Urothelium cell line (cell line): Measurements from ENCODE around the gene POLR1H.
"Not testable (repeated sequence)": the region's sequence is repeated elsewhere in the genome, so short reads cannot be mapped to it uniquely, and the experiment has no call there.

Experiments used
- DNase-seq: peaks from one replicate; pipeline ENCODE4 v3.0.0; 2011; ENCODE audit warnings: low spot score, mixed read lengths
- FAIRE-seq: peaks from 2 replicates; lab custom pipeline; 2011; peaks lifted over from hg19 to GRCh38; lab: Jason Lieb, UNC

The POLR1H gene, protein sequence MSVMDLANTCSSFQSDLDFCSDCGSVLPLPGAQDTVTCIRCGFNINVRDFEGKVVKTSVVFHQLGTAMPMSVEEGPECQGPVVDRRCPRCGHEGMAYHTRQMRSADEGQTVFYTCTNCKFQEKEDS

DNA sequence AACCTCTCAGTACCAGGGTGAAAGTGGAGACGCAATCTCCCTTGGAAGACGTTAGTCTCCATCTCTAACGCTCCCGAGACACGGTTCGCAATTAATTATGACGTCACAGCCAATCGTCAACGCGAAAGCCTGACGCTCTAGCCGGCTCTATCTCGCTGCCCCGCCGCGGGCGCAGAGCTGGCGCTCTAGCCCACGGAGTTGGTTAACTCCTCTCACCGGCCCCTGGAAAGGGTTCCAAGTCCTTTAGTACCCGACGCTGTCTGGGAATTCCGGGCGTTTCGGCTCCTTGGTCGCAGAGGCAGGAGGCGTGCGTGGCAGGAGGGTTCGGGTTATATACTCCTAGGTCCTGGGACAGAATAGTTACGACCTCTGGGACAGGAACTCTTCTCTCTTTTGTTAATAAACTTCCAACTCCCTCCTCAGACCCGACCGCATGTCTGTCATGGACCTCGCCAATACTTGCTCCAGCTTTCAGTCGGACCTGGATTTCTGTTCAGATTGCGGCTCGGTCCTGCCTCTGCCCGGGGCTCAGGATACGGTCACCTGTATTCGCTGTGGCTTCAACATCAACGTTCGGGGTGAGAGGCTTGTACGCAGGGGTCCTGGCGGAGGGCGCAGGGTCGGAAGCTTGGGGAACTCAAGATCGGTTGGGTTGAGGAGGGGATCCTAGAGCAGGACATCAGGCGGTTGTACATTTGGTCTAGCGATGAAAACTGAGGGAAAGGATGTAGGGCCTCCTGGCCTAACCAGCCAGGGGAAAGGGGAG lies at the start of gene POLR1H:
Gene POLR1H, plus strand, starts transcription at position 174 of the 766 bp plus-strand sequence. Its CDS starts 260 bp downstream, at position 434.
- DNase-seq (peak; percentile 96), FAIRE-seq (no peak)

GRCh38 chr6:30013291-30013922 lies 47.7 kb upstream of the POLR1H start:
- DNase-seq (peak; percentile 26), FAIRE-seq (no peak)

DNA sequence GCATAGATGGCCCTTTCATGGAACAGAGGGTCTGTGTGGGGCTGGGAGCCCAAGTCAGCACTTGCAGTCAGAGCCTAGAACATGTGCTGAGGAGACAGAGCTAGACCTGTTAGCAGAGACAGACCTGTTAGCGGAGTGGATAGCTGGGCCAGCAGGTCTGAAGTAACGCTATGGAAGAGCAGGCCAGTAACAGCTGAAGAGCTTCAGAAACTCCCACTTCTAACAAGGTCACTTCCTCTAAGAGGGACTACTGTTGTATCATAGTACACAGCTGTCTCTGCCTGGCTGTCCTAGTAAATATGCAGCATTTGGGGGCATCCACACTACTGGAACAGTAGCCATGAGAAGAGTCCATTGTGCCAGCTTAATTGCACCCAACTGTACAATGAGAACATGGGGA lies 41.2 kb upstream of the POLR1H start:
- FAIRE-seq (no peak), DNase-seq (no peak)

- DNase-seq = no peak
- no peak for FAIRE-seq
Measured at GRCh38 chr6:30020626-30021025, 40.4 kb upstream of the POLR1H start.

GRCh38 chr6:30022189-30022588 lies 38.9 kb upstream of the POLR1H start:
- DNase-seq (no peak), FAIRE-seq (no peak)

- not testable (repeated sequence) for FAIRE-seq, DNase-seq
Measured at GRCh38 chr6:30022712-30023111, 38.4 kb upstream of the POLR1H start.

DNA sequence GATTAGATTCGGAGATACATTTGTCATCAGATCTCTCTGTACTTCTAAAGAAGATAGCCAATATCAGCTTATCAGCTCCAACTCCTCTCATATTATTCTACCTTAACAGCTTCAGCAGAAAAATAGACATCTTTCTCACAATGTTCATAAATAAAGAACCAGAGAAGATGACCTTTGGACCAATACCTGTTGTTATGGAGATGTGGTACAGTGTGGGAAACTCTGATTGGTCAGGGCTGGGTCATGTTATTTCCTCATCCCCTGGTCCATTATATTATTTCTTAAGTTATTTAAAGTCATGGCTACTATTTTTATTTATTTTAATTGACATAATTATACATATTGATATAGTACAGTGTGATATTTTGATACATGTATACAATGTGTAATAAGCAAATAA lies 35.9 kb upstream of the POLR1H start:
- no peak for FAIRE-seq

DNA sequence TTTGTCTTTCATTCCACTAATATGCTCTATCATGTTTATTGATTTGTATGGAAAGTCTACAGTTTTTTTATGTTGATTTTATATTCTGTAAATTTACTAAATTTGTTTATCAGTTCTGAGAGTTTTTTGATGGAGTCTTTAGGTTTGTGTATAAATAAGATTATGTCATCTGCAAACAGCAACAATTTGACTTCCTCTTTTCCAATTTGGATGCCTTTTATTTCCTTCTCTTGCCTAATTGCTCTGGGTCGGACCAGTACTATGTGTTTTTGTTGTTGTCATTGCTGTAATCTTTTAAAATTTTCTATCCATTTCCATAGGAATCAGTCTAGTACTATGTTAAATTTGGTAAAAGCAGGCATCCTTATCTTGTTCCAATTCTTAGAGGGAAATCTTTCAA lies 31.5 kb upstream of the POLR1H start:
- no peak for FAIRE-seq
- no peak for DNase-seq

More for the DNA sequence above, 35.9 kb upstream of the POLR1H start:
- no peak for DNase-seq

- no peak for DNase-seq
- FAIRE-seq = no peak
Measured at GRCh38 chr6:30031381-30031780, 29.7 kb upstream of the POLR1H start.

GRCh38 chr6:30033440-30033839 lies 27.6 kb upstream of the POLR1H start:
- FAIRE-seq, DNase-seq: not testable (repeated sequence)

- no peak for DNase-seq
- no peak for FAIRE-seq
Measured at GRCh38 chr6:30035784-30036183, 25.3 kb upstream of the POLR1H start.

DNA sequence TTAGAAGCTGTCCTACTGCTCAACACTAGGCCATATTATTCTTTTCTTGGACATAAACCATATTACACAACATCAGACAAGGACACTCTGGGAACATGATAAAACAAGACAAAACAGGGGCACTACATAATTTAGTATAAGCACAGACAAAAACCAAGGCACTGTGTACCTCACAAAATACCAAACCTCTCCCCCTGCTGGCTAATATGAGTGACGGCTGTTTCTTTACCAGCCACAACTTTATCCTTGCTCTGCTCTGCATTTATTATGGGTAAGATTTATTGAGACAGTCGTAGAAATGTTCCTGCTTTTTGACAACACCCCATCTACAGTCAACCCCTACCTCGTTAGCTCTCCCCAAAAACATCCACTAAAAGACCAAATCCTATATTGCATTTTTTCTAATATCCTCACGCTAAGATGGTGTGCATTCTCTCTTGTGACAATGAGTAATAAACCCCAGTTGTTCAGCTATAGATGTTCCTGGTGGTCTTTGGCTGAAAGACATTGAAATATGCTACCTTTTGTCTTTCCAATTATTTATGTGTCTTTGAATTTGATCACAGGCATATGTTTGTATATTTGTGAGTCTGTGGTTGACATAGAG lies 23.8 kb upstream of the POLR1H start:
- DNase-seq (peak; percentile 48), FAIRE-seq (peak; percentile 20)

DNA sequence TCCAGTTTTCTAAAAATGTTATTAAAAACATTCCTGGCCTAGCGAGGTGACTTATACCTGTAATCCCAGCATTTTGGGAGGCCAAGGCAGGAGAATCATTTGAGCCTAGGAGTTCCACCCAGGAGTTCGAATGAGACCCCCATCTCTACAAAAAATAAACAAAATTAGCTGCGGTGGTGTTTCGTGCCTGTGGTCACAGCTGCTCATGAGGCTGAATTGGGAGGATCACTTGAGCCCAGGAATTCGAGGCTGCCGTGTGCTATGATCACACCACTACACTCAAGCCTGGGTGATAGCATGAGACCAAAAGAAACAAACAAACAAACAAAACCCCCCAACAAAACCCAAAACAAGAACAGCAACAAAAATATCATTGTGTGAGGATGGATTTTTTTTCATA lies 19.8 kb upstream of the POLR1H start:
- FAIRE-seq (no peak), DNase-seq (no peak)

DNA sequence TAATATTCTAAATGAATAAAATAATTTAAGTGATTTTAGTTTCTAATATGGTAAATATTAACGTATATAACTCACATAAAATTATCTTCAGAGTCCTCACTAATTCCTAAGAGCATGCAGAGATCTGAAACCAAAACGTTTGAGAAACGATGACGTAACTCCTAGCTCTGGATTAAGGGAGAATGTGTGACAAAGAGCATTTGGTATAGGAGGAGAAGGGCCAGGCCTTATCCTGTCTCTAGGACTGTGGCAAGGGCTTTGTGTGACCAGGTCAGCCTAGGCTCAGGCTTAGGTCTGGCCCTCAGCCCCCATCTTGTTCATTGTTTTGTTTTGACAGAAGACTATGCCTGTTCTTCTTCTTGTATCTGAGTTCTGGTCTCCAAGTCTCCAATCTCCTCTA lies 19.2 kb upstream of the POLR1H start:
- DNase-seq (no peak), FAIRE-seq (no peak)

- FAIRE-seq (no peak), DNase-seq (no peak)
Measured at GRCh38 chr6:30042476-30042875, 18.6 kb upstream of the POLR1H start.

- no peak for FAIRE-seq
- no peak for DNase-seq
Measured at GRCh38 chr6:30042914-30043313, 18.2 kb upstream of the POLR1H start.

- DNase-seq (no peak), FAIRE-seq (no peak)
Measured at GRCh38 chr6:30043744-30044143, 17.3 kb upstream of the POLR1H start.

- FAIRE-seq (no peak), DNase-seq (peak; percentile 30)
Measured at GRCh38 chr6:30044630-30045029, 16.4 kb upstream of the POLR1H start.

DNA sequence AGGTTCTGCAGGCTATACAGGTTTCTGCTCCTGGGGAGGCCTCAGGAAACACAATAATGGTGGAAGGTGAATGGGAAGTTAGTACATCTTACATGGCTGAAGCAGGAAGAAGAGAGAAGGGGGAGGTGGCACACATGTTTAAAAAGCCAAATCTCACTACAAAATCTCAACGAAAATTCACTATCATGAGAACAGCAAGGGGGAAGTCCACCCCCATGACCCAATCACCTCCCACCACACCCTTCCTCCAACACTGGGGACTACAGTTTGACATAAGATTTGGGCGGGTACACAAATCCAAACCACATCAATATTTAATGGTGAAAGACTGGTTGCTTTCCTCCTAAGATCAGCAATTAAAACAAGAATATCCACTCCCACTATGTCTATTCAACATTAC lies 13.8 kb upstream of the POLR1H start:
- DNase-seq (no peak), FAIRE-seq (no peak)

DNA sequence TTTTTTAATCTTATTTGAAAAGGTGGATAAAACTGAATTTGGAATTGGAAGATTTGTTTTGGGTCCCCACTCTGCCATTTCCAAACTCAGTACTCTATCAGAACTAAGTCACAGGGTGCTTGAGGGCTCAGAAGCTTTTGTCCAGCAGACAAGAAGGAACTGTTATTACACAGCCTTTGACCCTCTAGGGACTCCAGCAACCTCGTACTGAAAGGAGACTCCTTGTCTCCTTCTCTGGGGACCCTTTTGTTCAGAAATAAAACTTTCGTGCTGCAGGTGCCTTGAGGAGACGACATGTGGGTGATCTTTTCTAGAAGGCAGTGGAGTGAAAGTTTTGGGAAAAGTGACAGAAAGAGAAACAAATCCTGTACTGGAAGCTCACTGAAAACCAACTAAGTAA lies 7.4 kb upstream of the POLR1H start:
- no peak for DNase-seq
- FAIRE-seq = no peak

- FAIRE-seq (peak; percentile 40), DNase-seq (no peak)
Measured at GRCh38 chr6:30055513-30055912, 5.6 kb upstream of the POLR1H start.
